HG02610 (cell line): Measurements from ENCODE around the gene PSEN1.
"Not testable (repeated sequence)": the region's sequence is repeated elsewhere in the genome, so short reads cannot be mapped to it uniquely, and the experiment has no call there.

Source experiments
- ATAC-seq: cut with Tn5 transposase; IDR thresholded peaks from one replicate; pipeline ENCODE4 v1.9.1; 2021; ENCODE audit warnings: mild to moderate bottlenecking, moderate library complexity; ENCODE audit not compliant: unreplicated experiment

PSEN1 gene

DNA sequence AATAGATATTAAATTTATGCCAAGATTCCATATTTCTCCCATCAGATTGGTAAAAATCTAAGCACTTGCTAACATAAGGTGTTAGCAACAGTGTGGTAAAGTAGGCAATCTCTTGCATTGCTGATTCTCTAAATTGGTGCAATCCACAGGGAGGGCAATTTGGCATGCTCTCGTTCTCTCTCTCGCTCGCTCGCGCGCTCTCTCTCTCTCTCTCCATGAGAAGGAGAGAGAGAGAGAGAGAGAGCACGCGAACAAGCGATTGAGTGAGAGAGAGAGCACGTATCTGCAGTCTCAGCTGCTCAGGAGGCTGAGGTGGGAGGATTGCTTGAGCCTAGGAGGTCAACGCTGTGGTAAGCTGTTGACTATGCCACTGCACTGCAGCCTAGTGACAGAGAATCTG lies 25.9 kb downstream of the PSEN1 start:
- ATAC-seq = no peak

DNA sequence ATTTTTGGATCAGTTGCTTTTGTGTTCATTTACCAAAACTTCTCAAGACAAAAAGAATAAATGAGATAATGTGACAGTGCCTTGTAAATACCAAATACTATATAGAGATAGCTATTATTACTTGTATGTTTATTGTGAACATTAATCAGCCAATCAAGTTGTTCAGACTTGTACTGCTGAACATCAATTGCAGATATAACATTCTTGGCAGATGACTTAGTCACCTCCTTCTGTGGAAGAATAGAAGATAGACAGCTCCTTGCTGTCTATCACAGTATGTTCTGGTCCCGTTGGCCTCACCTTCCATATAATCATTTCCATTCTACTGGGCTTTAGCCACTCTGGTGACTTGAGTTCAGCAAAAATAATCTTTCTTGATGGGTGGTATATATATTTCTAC lies 30.1 kb downstream of the PSEN1 start:
- no peak for ATAC-seq

GRCh38 chr14:73167727-73168126 lies 31.4 kb downstream of the PSEN1 start:
- no peak for ATAC-seq

DNA sequence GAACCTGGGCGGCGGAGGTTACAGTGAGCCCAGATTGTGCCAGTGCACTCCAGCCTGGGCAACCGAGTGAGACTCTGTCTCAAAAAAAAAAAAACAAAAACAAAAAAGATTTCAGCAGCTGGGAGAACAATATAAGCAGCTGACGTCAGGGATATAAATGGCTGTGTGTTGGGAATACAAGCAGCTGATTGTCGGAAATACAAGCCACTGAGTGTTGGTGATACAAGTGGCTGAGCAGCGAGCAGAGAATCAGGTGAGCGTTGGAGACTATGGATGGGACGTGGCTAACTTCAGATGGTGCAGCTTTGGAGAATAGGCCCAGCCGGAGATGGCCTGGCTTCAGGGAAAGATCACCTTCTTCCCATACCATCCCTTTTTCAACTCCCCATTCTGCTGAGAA lies 32.0 kb downstream of the PSEN1 start:
- no peak for ATAC-seq

DNA sequence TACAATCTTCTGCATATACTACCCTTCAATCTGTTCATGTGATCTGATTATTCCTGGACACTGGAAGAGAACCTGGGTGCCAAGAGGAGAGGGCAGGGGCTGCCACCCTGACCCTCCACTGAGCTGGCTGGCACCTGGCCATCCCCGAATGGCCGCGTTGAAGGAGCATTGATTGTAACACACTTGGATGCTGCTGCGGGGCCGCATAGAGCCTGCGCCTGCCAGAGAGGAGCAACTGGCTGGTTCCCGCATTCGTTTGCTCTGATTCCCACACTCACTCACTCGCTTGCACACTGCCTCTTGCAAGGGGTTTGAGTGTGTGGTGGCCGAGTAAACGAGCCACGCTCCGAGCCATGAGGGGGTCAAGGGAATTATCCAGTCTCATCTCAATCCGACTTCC lies 32.4 kb downstream of the PSEN1 start:
- no peak for ATAC-seq

- ATAC-seq = not testable (repeated sequence)
Measured at GRCh38 chr14:73169855-73170254, 33.5 kb downstream of the PSEN1 start.

DNA sequence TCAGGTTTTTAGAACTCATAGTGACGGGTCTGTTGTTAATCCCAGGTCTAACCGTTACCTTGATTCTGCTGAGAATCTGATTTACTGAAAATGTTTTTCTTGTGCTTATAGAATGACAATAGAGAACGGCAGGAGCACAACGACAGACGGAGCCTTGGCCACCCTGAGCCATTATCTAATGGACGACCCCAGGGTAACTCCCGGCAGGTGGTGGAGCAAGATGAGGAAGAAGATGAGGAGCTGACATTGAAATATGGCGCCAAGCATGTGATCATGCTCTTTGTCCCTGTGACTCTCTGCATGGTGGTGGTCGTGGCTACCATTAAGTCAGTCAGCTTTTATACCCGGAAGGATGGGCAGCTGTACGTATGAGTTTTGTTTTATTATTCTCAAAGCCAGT lies 34.4 kb downstream of the PSEN1 start:
- no peak for ATAC-seq

DNA sequence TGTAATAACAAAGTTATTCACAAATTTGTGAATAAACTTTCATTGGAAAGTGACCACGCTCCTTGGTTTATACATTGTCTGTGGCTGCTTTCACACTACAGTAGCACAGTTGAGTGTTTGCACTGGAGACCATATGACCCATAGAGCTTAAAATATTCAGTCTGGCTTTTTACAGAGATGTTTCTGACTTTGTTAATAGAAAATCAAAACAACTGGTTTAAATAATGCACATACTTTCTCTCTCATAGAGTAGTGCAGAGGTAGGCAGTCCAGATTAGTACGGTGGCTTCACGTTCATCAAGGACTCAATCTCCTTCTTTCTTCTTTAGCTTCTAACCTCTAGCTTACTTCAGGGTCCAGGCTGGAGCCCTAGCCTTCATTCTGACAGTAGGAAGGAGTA lies 36.2 kb downstream of the PSEN1 start:
- ATAC-seq = no peak

GRCh38 chr14:73173092-73173735 lies 36.9 kb downstream of the PSEN1 start:
- ATAC-seq = no peak

DNA sequence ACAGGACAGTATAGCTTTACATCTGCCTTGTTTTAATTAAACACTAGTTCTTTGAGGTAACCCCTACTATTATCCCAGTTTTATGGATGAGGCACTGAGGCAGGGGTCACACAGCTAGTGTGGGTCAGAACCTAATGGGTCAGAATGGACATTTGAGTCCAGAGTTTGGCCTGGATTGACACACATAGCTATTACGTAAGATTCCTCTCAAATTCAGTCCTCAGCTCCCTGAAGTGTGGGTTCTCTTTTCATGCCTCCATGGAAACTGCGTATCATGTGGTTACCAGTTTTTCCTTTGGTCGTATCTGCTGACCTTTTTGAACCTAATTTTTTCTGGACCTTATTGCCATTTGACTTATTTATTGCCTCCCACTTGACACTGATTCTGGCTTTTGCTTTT lies 40.4 kb downstream of the PSEN1 start:
- ATAC-seq = no peak

- no peak for ATAC-seq
Measured at GRCh38 chr14:73180385-73180805, 44.1 kb downstream of the PSEN1 start.

DNA sequence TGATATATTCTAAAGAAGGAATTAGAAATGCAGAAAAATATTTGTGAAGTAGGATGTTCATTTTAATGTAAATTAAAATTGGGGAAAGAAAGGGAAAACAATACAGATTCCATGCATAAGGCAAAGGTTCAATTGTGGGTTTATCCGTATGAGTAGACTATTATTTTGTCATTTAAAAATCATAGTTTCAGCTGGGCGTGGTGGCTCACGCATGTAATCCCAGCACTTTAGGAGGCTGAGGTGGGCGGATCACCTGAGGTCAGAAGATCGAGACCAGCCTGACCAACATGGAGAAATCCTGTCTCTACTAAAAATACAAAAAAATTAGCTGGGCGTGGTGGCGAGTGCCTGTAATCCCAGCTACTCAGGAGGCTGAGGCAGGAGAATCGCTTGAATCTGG lies 44.7 kb downstream of the PSEN1 start:
- not testable (repeated sequence) for ATAC-seq

- ATAC-seq = no peak
Measured at GRCh38 chr14:73188501-73188911, 52.2 kb downstream of the PSEN1 start.

- ATAC-seq = no peak
Measured at GRCh38 chr14:73189651-73190050, 53.3 kb downstream of the PSEN1 start.

- no peak for ATAC-seq
Measured at GRCh38 chr14:73191441-73191840, 55.1 kb downstream of the PSEN1 start.

DNA sequence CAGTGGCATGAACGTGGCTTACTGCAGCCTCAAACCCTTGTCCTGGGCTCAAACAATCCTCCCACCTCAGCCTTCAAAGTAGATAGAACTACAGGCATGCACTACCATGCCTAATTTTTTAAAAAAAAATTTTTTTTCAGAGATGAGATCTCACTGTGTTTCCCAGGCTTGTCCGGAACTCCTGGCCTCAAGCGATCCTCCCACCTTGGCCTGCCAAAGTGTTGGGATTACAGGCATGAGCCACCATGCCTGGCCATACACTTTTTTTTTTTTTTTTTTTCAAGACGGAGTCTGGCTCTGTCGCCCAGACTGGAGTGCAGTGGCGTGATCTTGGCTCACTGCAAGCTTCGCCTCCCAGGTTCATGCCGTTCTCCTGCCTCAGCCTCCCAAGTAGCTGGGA lies 58.0 kb downstream of the PSEN1 start:
- ATAC-seq = not testable (repeated sequence)

DNA sequence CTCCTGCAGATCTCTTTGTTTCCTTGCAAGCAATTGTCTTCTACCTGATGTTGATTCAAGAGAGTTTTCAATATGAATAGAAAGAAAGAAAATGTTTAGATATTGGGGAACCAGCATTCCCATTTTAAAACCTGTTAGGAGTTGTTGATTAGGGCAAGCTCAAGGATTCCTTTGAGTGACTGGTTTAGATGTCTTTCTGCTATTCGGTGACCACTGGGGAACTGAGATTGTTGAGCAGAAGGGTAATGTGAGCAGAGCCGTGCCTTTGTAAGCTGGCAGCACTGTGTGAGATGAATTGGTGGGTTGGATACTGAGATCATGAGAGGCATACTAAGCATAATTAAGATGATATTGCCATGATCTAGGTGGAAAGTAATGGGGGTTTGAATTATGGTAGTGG lies 61.9 kb downstream of the PSEN1 start:
- no peak for ATAC-seq

DNA sequence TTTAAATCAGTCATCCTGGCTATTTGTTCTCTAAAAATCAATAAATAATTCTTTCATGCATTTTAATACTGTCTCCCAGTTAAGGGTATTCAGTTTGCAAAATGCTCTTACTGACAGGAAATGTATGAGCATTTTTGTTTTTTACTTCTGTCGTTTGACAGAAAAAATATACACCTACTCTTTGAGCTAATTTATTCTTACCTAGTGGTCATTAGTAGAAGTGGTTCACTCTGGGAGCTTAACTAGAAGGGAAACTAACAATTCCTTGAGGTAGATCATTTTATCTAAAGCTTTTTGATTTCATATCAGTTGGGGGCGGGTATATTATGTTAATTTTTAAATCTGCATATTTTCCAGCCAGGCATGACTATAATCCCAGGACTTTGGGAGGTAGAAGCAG lies 67.2 kb downstream of the PSEN1 start:
- ATAC-seq = no peak

GRCh38 chr14:73207615-73208014 lies 71.3 kb downstream of the PSEN1 start:
- no peak for ATAC-seq

GRCh38 chr14:73208390-73208789 lies 72.1 kb downstream of the PSEN1 start:
- ATAC-seq = no peak

DNA sequence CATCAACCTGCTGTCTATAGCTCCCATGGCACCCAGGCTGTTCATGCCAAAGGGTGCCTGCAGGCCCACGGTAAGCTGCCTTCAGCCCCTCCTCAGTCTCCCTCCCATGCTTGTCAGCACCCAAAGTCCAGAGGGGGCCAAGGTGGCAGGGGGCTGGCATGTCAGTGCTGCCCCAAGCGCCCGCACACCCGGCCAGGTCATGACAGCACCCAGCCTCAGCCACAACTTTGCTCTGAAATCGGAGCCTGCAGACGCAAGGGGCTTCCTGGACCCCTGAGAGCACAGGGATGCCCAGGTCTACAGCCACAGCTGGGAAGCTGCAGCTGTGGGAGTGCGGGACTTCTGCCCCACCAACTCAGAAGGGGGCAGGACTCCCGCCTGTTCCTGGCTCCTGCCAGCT lies 72.5 kb downstream of the PSEN1 start:
- ATAC-seq = no peak

DNA sequence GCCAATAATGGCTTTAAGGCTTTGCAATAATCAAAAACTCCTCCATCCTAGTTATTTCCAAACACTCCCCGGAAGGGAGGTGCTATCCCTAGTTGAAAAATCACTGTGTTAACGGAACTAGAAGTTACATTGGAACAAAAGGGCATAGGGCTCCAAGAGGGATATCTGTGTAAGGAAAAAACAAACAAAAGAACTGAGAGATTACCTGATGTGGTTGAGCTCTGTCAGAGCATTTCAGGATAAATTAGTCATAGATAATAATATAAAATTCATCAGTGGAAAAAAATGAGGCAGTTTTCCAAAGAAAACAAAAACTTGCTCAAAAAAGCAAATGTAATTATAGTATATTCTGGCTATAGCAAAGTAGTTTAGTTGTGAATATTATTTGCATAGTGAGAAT lies 73.6 kb downstream of the PSEN1 start:
- no peak for ATAC-seq

DNA sequence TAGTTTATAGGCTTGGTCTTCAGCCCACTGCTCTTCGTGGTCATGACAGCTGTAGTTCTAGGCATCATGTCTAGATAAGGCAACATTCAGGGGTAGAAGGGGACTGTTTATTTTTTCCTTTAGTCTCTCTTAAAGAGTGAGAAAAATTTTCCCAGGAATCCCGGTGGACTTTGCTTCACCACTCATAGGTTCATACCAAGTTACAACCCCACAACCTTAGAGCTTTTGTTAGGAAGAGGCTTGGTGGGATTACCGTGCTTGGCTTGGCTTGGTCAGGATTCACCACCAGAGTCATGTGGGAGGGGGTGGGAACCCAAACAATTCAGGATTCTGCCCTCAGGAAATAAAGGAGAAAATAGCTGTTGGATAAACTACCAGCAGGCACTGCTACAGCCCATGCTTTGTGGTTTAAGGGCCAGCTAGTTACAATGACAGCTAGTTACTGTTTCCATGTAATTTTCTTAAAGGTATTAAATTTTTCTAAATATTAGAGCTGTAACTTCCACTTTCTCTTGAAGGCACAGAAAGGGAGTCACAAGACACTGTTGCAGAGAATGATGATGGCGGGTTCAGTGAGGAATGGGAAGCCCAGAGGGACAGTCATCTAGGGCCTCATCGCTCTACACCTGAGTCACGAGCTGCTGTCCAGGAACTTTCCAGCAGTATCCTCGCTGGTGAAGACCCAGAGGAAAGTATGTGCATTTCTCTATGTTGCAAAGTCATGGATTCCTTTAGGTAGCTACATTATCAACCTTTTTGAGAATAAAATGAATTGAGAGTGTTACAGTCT lies 75.1 kb downstream of the PSEN1 start:
- ATAC-seq = no peak
